Coronary artery (tissue), 2 donors: Measurements from ENCODE around the gene RBPJ.

Source experiments
- DNase-seq: peaks from one replicate; pipeline ENCODE4 v3.0.0-alpha.2; 2017; ENCODE audit warnings: low spot score
- H3K27ac ChIP-seq, 2 donors: fragments of 200-600 bp; sonication (generic); one replicate each; pipeline ENCODE4 v1.5.1; 2016 to 2019
- H3K4me3 ChIP-seq: fragments of 200-600 bp; sonication (generic); 2 replicates; pipeline ENCODE4 v1.5.1; 2016; ENCODE audit warnings: mild to moderate bottlenecking, moderate library complexity
- CTCF ChIP-seq: fragments of 200-600 bp; sonication (generic); IDR thresholded peaks from one replicate; pipeline ENCODE4 v1.5.1; 2019; ENCODE audit warnings: antibody characterized with exemption

The RBPJ gene

GRCh38 chr4:26484516-26484915 is 163.7 kb downstream of the RBPJ start:
- no peak for DNase-seq
- Histone ChIP-seq H3K4me3 (no peak overlapping the region), H3K27ac (no peak overlapping the region)
- no peak for TF ChIP-seq CTCF
